Measurements from ENCODE around the gene FAM81A. TPM values are rescaled to one million over a fixed set of nuclear protein-coding genes. Genes with fewer than 3 reads are reported as not detected.
"Not testable (repeated sequence)": the region's sequence is repeated elsewhere in the genome, so short reads cannot be mapped to it uniquely, and the experiment has no call there.

Gene FAM81A
- 3.0 TPM for total RNA-seq

GRCh38 chr15:59437817-59438624, at the start of gene FAM81A:
Gene FAM81A (plus strand): TSS chr15:59438186. CDS start chr15:59458627, 20,441 bp downstream.
- DNase-seq: peak; percentile 92

- no peak for DNase-seq
Measured at GRCh38 chr15:59388670-59389069, 49.3 kb upstream of the FAM81A start.

GRCh38 chr15:59392299-59392698, 45.7 kb upstream of the FAM81A start:
- no peak for DNase-seq

- no peak for DNase-seq
Measured at GRCh38 chr15:59394166-59394661, 43.8 kb upstream of the FAM81A start.

GRCh38 chr15:59396211-59396610, 41.8 kb upstream of the FAM81A start:
- DNase-seq: no peak

- DNase-seq: no peak
Measured at GRCh38 chr15:59396679-59397078, 41.3 kb upstream of the FAM81A start.

- no peak for DNase-seq
Measured at GRCh38 chr15:59398220-59398619, 39.8 kb upstream of the FAM81A start.

GRCh38 chr15:59399465-59400102, 38.4 kb upstream of the FAM81A start:
- DNase-seq: no peak

- no peak for DNase-seq
Measured at GRCh38 chr15:59400103-59400813, 37.7 kb upstream of the FAM81A start.

- not testable (repeated sequence) for DNase-seq
Measured at GRCh38 chr15:59401051-59401823, 36.7 kb upstream of the FAM81A start.

GRCh38 chr15:59401824-59402569, 36.0 kb upstream of the FAM81A start:
- DNase-seq: no peak

GRCh38 chr15:59405079-59405478, 32.9 kb upstream of the FAM81A start:
- DNase-seq: no peak

GRCh38 chr15:59406446-59406845, 31.5 kb upstream of the FAM81A start:
- DNase-seq: no peak

- peak; percentile 13 for DNase-seq
Measured at GRCh38 chr15:59407946-59408345, 30.0 kb upstream of the FAM81A start.

- DNase-seq: peak; percentile 24
Measured at GRCh38 chr15:59410391-59410896, 27.5 kb upstream of the FAM81A start.

- no peak for DNase-seq
Measured at GRCh38 chr15:59413577-59413976, 24.4 kb upstream of the FAM81A start.

- no peak for DNase-seq
Measured at GRCh38 chr15:59416816-59417215, 21.2 kb upstream of the FAM81A start.

- no peak for DNase-seq
Measured at GRCh38 chr15:59419170-59419569, 18.8 kb upstream of the FAM81A start.

- no peak for DNase-seq
Measured at GRCh38 chr15:59420108-59420507, 17.9 kb upstream of the FAM81A start.

GRCh38 chr15:59420986-59421618, 16.9 kb upstream of the FAM81A start:
- DNase-seq: peak; percentile 38

GRCh38 chr15:59424616-59425015, 13.4 kb upstream of the FAM81A start:
- no peak for DNase-seq
